NCI-H2081 (cell line): ENCODE measurements around the gene TBC1D1.

ENCODE experiments used
- DNase-seq, 2 experiments: peaks; one replicate each; lab custom pipeline; 2025; lab: John Stamatoyannopoulos, UW

The TBC1D1 gene

DNA sequence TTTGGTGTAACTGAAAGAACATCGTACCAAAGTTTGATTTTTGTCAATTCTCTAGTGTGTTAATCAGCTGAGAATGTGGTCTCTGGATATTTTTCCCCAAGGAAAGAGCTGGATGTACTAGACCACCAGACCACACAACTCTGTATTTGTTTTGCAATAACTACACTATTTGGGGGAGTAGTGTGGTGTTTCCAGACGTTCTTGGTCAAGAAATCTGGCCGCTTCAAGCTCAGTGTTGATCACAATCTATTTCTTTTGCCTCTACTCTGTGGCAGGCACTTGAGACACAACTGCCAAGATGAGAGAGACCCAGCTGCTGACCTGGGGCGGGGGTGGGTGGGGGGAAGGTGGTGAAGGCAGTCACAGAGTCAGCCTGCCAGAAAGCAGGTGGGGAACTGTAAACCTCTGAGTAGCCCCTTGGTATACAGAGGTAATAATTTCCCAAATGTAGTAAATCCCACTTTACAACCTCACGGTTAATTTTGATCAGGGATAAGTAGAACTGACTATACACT, 99.9 kb downstream of the TBC1D1 start:
- DNase-seq = no peak

DNA sequence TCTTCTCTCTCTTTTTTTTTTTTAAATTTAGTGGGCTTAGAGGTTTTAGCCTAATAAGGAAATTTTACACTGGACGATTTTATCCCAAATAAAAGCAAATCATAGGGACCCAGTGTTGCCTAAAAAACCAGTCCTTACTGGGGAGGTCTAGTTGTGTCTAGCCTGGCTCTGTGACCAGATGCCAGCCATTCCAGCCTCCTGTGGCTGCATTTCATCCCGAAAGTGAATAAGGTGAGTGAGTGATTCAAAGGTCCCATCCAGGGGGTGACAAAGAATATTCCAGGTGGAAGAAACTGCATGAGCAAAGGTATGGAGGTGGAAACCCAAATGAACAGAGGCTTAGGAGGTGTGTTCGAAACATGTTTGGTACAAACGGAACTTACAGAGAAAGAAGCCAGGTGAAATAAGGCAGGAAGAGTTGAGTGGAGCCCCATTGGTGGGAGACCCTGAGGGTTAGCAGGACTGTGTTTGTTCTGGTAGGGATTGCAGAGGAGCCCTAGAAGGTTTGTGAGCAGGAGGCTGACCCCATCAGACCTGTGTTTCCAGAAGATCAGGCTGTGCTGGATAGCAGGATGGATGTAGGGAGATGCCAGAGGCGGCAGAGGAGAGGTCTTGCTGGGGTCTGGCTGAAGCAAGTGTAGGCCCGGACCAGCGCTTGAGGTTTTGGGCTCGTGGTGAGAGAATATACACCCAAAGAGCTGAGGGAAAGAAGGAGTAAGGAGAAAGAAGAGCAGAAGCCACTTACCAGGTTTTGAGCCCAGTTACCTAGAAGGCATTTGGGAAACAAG, 100.9 kb downstream of the TBC1D1 start:
- no peak for DNase-seq

DNA sequence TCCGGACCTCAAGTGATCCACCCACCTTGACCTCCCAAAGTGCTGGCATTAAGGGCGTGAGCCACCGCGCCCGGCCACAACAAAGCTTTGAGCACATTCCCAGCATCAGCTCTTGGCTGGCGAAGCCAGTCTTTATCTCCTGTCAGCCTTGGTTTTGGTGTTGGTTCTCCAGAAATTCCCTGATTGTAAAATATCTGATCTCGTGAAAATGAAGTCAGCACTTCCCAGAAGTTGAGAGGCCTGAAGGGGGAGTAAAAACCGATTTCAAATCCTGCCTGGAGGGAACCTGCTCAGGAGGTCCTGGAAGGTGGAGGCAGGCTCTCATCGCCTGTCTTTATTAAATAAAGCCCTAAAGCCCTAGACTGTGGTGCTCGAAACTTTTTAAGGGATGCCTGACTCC, 102.9 kb downstream of the TBC1D1 start:
- DNase-seq = no peak

DNA sequence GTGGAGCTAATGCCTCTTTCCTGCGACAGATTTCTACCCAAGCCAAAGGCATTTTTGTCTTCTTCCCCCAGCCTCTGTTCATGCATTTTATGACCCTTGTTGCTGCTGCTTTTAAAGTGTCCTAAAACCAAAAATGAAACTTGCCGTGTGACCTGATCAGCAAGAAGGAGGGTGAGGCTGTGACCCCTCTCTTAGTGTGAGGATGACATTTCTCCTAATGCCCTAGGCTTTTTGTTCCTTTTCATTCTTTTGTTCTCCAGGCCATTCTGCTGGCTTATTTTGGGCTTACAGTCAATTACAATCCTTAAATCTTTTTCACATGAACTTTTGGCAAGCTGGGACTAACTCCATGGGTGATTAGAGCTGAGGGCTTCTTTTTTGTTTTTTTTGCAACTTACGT, 103.7 kb downstream of the TBC1D1 start:
- no peak for DNase-seq

GRCh38 chr4:37995299-37995821, 104.5 kb downstream of the TBC1D1 start:
- no peak for DNase-seq

GRCh38 chr4:37995981-37996775, 105.3 kb downstream of the TBC1D1 start:
- no peak for DNase-seq

- DNase-seq = no peak
Observed at GRCh38 chr4:37998226-37998625, 107.3 kb downstream of the TBC1D1 start.

DNA sequence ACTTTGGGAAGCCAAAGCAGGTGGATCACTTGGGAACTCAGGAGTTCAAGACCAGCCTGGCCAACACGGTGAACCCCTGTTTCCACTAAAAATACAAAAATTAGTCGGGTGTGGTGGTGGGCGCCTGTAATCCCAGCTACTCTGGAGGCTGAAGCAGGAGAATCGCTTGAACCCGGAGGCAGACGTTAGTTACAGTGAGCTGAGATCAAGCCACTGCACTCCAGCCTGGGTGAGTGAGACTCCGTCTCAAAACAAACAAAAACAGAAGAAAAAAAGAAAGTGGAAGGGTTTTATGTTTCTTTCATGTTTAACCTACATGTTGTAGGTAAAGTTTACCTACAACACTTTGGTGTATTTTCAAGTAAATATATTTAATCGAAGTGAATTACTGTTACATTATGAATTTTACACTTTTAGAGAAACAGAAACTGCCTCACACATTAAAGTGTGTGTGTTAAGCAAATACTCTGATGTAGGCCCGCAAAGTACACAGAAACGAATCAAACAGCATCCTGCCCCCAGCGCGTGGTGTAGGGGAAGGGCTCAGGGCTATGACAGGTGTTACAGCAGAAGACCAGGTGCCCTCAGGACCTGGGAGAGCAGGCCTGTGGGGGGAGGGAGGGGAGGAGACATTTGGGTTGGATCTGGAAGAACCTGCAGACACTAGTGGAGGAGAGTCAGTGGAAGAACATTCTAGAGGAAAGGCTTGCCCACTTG, 108.3 kb downstream of the TBC1D1 start:
- DNase-seq = peak; percentile 74 to 93

DNA sequence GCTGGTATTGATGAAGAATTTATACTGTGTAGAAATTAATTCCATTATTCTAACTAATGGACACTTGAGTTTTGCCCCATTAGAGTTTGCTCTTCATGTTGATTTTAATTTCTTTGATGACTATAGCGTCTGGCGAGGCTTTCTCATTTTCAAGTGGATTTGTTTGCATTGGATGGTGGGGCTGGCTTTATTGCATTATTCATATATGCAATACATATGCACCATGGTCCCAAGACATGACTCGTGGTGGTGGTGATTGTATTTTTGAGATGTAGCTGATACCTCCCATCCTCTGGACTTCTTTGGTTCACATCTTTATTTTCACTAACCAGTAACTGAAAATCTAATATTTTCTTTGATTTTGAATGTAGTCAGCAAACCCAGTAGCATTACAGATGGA, 109.1 kb downstream of the TBC1D1 start:
- DNase-seq = no peak

- DNase-seq = no peak
Observed at GRCh38 chr4:38001927-38002326, 111.0 kb downstream of the TBC1D1 start.

DNA sequence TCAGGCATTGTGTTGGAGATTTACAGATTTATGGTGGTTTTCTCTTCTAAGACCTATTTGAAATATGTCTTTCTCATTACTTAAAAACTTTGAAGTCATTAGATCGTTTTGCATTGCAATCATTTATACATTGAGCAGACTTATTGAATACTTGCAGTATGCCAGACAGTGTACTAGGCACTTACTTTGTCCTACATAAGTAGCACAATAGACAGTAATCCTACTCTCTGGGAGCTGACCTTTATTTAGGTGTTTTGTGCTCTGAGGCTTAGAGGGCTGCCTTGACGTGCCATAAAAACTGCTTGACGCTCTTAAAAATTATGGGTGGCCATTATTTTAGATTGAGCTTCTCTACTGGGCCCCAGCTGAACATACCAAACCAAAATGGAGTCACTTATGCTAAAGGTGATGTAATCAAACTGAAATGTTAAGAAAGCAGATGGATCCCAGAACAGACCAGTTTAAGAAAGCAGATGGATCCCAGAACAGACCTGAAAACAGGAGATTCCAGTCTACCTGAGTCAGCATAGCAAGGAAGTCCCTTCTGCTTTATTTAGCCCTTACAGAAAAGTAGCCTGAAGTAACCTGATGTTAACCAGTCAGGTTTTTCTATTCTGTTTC, 111.7 kb downstream of the TBC1D1 start:
- DNase-seq = no peak

- no peak for DNase-seq
Observed at GRCh38 chr4:38003102-38003501, 112.2 kb downstream of the TBC1D1 start.

DNA sequence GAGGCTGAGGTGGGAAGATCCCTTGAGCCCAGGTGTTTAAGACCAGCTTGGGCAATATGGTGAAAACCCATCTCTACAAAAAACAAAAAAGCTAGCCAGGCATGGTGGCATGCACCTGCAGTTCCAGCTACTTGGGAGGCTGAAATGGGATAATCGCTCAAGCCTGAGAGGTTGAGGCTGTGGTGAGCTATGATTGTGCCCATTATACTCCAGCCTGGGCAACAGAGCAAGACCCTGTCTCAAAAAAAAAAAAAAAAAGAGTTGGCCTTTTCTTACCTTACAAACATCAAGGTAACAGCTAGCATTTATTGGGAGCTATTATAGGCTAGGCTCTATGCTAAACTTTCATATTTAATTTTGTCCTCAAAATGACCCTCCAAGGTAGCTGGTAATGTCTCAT, 112.7 kb downstream of the TBC1D1 start:
- no peak for DNase-seq

- DNase-seq = no peak
Observed at GRCh38 chr4:38004062-38004461, 113.2 kb downstream of the TBC1D1 start.

DNA sequence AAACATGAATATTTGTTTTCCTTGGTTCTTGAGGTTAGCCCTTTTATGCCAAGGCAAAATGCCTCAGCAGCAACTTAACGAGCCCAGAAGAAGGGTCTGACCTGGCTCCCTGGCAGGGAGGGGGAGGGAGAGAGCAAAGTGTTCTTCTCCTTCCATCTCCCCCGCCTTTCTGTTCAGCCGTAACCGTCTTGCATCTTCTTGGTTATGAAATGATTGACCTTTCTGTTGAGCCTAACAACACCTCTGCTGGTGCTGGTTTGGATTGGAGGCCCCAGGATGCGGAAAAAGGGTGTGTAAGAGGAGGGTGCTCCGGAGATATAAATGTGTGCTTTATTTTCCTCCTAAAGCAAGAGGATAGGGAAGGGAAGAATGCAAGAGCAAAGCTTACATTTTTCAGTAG, 114.0 kb downstream of the TBC1D1 start:
- DNase-seq = no peak

DNA sequence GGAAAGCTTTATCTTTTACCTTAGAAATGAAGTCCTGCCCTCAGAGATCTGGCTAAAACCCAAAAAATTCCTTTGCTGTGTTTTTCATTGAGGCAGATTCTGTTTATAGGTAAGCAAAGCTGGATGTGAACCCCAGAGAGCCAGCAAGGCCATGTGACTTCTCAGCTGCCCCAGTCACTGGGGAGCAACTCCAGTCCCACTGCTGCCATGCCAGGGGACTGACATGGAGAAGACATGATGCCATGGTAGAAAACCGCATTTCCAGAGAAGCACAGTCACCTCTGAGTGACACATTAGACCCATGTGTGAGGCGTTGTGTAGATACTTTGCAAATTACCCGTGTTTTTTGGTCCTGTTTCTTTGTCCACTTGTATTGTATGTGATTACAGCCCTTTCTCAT, 114.8 kb downstream of the TBC1D1 start:
- DNase-seq = no peak

DNA sequence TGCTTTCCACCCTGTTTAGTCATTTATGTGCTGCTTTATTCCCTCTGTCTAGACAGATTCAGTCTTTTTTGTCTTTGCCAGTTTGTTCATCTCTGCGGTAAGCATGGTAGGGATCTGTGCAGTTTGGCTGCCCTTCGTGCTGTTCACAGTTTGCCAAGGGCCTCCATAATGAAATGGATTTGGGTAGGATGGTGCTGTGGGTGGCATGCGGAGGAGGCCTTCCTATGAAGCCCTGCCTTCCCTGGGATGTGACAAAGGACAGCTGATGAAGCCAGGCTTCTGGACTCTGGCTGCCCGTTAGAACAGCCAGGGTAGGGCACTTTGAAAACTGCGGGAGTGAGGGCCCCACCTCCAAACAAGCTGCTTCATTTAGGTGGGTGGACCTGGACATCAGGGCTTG, 116.8 kb downstream of the TBC1D1 start:
- no peak for DNase-seq

- peak; percentile 30 to 62 for DNase-seq
Observed at GRCh38 chr4:38008571-38009021, 117.7 kb downstream of the TBC1D1 start.

DNA sequence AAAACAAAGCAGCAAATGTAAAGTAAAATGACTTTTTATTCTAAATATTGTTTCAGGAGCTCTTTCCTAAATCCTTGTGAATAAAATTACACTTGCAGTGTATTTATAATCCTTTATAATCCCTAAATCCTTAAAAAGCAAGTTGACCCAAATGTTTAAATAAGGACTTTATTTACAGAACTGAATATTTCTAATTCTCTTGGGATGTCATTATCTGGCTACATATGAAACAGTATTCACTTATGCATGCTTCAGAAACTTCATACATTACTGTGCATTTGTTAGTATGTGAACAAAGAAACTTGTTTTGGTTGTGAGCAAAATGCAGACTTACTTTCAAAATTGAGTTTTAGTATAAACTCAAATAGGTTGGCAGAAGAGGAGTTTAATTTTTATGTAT, 118.5 kb downstream of the TBC1D1 start:
- no peak for DNase-seq

- no peak for DNase-seq
Observed at GRCh38 chr4:38009949-38010348, 119.1 kb downstream of the TBC1D1 start.

DNA sequence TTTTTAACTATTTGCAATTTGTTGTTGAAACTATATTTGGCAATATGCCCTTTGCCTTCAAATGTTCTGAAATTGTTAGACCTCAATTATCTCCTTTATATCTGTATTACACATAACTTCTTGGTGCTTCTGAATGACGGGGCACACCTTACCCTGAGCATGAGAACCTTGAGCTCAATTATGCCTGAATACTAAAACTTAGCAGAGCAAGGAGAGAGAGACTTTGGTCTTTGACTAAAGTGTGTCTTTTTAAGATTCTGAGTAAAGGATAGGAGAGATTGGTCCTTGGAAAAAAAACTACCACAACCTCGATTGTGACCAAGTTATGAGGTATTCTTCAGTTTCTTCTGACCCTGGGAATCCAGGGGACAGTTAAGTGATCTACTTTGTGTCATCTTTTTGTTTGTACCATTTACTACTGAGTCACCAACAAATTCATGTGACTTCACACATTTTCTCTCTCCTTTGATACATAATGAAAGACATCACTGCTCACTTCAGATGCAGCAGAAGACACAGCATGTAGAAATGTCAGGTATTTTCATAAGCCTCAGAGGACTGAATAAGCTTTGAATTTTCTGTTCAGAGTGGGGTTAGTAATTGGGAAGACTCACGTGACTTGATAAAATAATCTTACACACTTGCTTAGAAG, 120.8 kb downstream of the TBC1D1 start:
- DNase-seq = no peak
